ENCODE data around the gene TM9SF1. TPM values are rescaled to one million over a fixed set of nuclear protein-coding genes. Genes with fewer than 3 reads are reported as not detected.

The TM9SF1 gene
- total and polyA plus RNA-seq, 9 of the 15 experiments (the other 6 are each of a cell fraction or from before 2014, with no cell fraction given): 5.3 to 20.3 (median 11.8) TPM

GRCh38 chr14:24192933-24193332 lies 2.3 kb downstream of the TM9SF1 start (continued):
- TF ChIP-seq LARP7 (IDR thresholded peaks at IDR 0.05) (no peak), MLLT1 (IDR thresholded peaks at IDR 0.05) (no peak), MEF2A (IDR thresholded peaks at IDR 0.05; ENCODE audit: control insufficient read depth, low read depth, low read length) (no peak), HCFC1 (IDR thresholded peaks at IDR 0.05; ENCODE audit: low read depth, low read length) (no peak), ZNF311 (CRISPR knock-in tag; IDR thresholded peaks at IDR 0.05) (no peak), SAP30 (IDR thresholded peaks at IDR 0.05; ENCODE audit: borderline replicate concordance, insufficient read depth, low read depth, low read length, poor library complexity, severe bottlenecking) (no peak), SREBF1 (IDR thresholded peaks at IDR 0.05; ENCODE audit: borderline replicate concordance, low read depth, low read length) (no peak), ZC3H8 (IDR thresholded peaks at IDR 0.05) (no peak)
- TF ChIP-seq, protein P1, sequence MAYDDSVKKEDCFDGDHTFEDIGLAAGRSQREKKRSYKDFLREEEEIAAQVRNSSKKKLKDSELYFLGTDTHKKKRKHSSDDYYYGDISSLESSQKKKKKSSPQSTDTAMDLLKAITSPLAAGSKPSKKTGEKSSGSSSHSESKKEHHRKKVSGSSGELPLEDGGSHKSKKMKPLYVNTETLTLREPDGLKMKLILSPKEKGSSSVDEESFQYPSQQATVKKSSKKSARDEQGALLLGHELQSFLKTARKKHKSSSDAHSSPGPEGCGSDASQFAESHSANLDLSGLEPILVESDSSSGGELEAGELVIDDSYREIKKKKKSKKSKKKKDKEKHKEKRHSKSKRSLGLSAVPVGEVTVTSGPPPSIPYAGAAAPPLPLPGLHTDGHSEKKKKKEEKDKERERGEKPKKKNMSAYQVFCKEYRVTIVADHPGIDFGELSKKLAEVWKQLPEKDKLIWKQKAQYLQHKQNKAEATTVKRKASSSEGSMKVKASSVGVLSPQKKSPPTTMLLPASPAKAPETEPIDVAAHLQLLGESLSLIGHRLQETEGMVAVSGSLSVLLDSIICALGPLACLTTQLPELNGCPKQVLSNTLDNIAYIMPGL (CRISPR knock-in tag; IDR thresholded peaks at IDR 0.05): no peak
